Uterus (tissue), 4 donors: ENCODE data around the gene GLCE. TPM values are rescaled to one million over a fixed set of nuclear protein-coding genes. Genes with fewer than 3 reads are reported as not detected.
"Not testable (repeated sequence)": the region's sequence is repeated elsewhere in the genome, so short reads cannot be mapped to it uniquely, and the experiment has no call there.

Source experiments
- DNase-seq, 2 donors: peaks; one replicate each; pipeline ENCODE4 v3.0.0-alpha.2; 2019 to 2020
- H3K27ac ChIP-seq, 2 donors: fragments of 200-600 bp; sonication (generic); 1 replicate in 1 of 2; 2 replicates in 1 of 2; pipeline ENCODE4 v1.5.1; 2016 to 2018
- H3K27me3 ChIP-seq, 2 donors: fragments of 200-600 bp; sonication (generic); one replicate each; pipeline ENCODE4 v1.5.1; 2018 to 2019; ENCODE audit warnings: control low read depth in 1 of 2
- H3K36me3 ChIP-seq, 2 donors: fragments of 200-600 bp; sonication (generic); one replicate each; pipeline ENCODE4 v1.5.1; 2019; ENCODE audit warnings: control low read depth in 1 of 2
- H3K4me1 ChIP-seq, 2 donors: fragments of 200-600 bp; sonication (generic); one replicate each; pipeline ENCODE4 v1.5.1; 2018 to 2019; ENCODE audit warnings: control low read depth in 1 of 2
- H3K4me3 ChIP-seq, 2 donors: fragments of 200-600 bp; sonication (generic); 1 replicate in 1 of 2; 2 replicates in 1 of 2; pipeline ENCODE4 v1.5.1; 2018 to 2019; ENCODE audit warnings: mild to moderate bottlenecking in 1 of 2
- H3K9me3 ChIP-seq, 2 donors: fragments of 200-600 bp; sonication (generic); one replicate each; pipeline ENCODE4 v1.5.1; 2019; ENCODE audit warnings: control low read depth in 1 of 2
- CTCF ChIP-seq, 4 experiments: fragments of 200-600 bp in 2 of 4; fragments of 450-650 bp in 2 of 4; sonication (generic) in 2 of 4; IDR thresholded peaks; one replicate each; pipeline ENCODE4 v1.5.1; 2016 to 2019; ENCODE audit warnings: antibody characterized with exemption in 4 of 4, mild to moderate bottlenecking in 2 of 4, moderate library complexity in 1 of 4
- POLR2A ChIP-seq, 2 donors: fragments of 450-650 bp; IDR thresholded peaks; one replicate each; pipeline ENCODE4 v1.6.1; 2016; ENCODE audit warnings: antibody characterized with exemption in 2 of 2, mild to moderate bottlenecking in 1 of 2, moderate library complexity in 1 of 2
- intact Hi-C: fragments of 100-400 bp; cut with DNase I; formaldehyde crosslinking; loops from one replicate; pipeline ENCODE4 v1.15.1; 2023; ENCODE audit warnings: low total_unique reads
- total RNA-seq, 4 donors: library from RNA; depleted of rRNA in 3 of 4; stranded (reverse); fragments of >200 nt in 3 of 4; gene quantifications; one replicate each; pipeline versions ENCODE4 v1.1.0 to v1.2.4, GENCODE V29; 2014 to 2023
- donor health status: DM: yes; HTN: yes; CAD: no.

Gene GLCE
- total RNA-seq, 4 donors from 2014 or later, result 3.1 to 46.0 (median 14.7) TPM

GRCh38 chr15:69153046-69153445 is 7.4 kb upstream of the GLCE start:
- H3K4me3 ChIP-seq, result no peak overlapping the region
- H3K36me3 ChIP-seq, result no peaks in the 10 kb centered on the region
- no peak for TF ChIP-seq CTCF (IDR thresholded peaks at IDR 0.05)
- no peak for TF ChIP-seq POLR2A (IDR thresholded peaks at IDR 0.05)
- H3K9me3 ChIP-seq, result no peaks in the 10 kb centered on the region
- no peak overlapping the region for H3K27ac ChIP-seq
- DNase-seq, result no peak
- intact Hi-C loops, result no loop called here
- H3K27me3 ChIP-seq, result no peaks in the 10 kb centered on the region
- H3K4me1 ChIP-seq, result no peaks in the 10 kb centered on the region

GRCh38 chr15:69153587-69153986 is 6.8 kb upstream of the GLCE start:
- H3K27ac ChIP-seq, H3K36me3 ChIP-seq, intact Hi-C loops, H3K4me1 ChIP-seq, H3K27me3 ChIP-seq, H3K9me3 ChIP-seq, H3K4me3 ChIP-seq, DNase-seq: not testable (repeated sequence)

GRCh38 chr15:69154078-69154477 is 6.4 kb upstream of the GLCE start:
- H3K9me3 ChIP-seq, result no peaks in the 10 kb centered on the region
- no peaks in the 10 kb centered on the region for H3K4me1 ChIP-seq
- H3K4me3 ChIP-seq, result no peak overlapping the region
- no peak overlapping the region for H3K27ac ChIP-seq
- H3K27me3 ChIP-seq, result no peaks in the 10 kb centered on the region
- DNase-seq, result no peak
- intact Hi-C loops, result no loop called here
- H3K36me3 ChIP-seq, result no peaks in the 10 kb centered on the region
- TF ChIP-seq CTCF (IDR thresholded peaks at IDR 0.05), result no peak
- no peak for TF ChIP-seq POLR2A (IDR thresholded peaks at IDR 0.05)

- Histone ChIP-seq H3K4me3 (no peak overlapping the region), H3K9me3 (no peaks in the 10 kb centered on the region), H3K4me1 (no peaks in the 10 kb centered on the region), H3K36me3 (no peaks in the 10 kb centered on the region), H3K27me3 (no peaks in the 10 kb centered on the region), H3K27ac (no peak overlapping the region)
- intact Hi-C loops, result no loop called here
- TF ChIP-seq POLR2A (IDR thresholded peaks at IDR 0.05), result no peak
- no peak for TF ChIP-seq CTCF (IDR thresholded peaks at IDR 0.05)
- DNase-seq, result no peak
Measured at GRCh38 chr15:69154684-69155083, 5.8 kb upstream of the GLCE start.

GRCh38 chr15:69156736-69157381 is 3.6 kb upstream of the GLCE start:
- no peak overlapping the region for H3K27ac ChIP-seq
- H3K4me1 ChIP-seq, result no peaks in the 10 kb centered on the region
- H3K36me3 ChIP-seq, result no peaks in the 10 kb centered on the region
- no peak overlapping the region for H3K4me3 ChIP-seq
- no peaks in the 10 kb centered on the region for H3K27me3 ChIP-seq
- TF ChIP-seq CTCF (IDR thresholded peaks at IDR 0.05) (no peak), POLR2A (IDR thresholded peaks at IDR 0.05) (no peak)
- no peak for DNase-seq
- intact Hi-C loops, result no loop called here
- H3K9me3 ChIP-seq, result no peaks in the 10 kb centered on the region
